Right ventricle myocardium superior (tissue), 1 donor: ENCODE results near the gene CBX8. TPM values are rescaled to one million over a fixed set of nuclear protein-coding genes. Genes with fewer than 3 reads are reported as not detected.

Source experiments
- ATAC-seq: fragments of 200-7000 bp; cut with Tn5 transposase; one replicate; pipeline ENCODE4 v1.9.1; 2020; ENCODE audit warnings: mild to moderate bottlenecking; ENCODE audit not compliant: poor library complexity
- DNase-seq: peaks from one replicate; pipeline ENCODE4 v3.0.0-alpha.2; 2020
- intact Hi-C: fragments of 100-400 bp; cut with DNase I; formaldehyde crosslinking; loops from one replicate; pipeline ENCODE4 v1.11.2; 2022
- total RNA-seq: library from RNA; stranded (reverse); fragmentation: NEBNext Ultra II Directional; extraction: Animal tissue kit (Norgen Biotek cat#: 25700); gene quantifications from one replicate; pipeline ENCODE4 v1.2.1, GENCODE V29; 2021
- donor health status: DM: no; HTN: yes; CAD: no; lungs with severe emphysema.

The CBX8 gene
- total RNA-seq, 1 donor from 2014 or later: 6.2 TPM

DNA sequence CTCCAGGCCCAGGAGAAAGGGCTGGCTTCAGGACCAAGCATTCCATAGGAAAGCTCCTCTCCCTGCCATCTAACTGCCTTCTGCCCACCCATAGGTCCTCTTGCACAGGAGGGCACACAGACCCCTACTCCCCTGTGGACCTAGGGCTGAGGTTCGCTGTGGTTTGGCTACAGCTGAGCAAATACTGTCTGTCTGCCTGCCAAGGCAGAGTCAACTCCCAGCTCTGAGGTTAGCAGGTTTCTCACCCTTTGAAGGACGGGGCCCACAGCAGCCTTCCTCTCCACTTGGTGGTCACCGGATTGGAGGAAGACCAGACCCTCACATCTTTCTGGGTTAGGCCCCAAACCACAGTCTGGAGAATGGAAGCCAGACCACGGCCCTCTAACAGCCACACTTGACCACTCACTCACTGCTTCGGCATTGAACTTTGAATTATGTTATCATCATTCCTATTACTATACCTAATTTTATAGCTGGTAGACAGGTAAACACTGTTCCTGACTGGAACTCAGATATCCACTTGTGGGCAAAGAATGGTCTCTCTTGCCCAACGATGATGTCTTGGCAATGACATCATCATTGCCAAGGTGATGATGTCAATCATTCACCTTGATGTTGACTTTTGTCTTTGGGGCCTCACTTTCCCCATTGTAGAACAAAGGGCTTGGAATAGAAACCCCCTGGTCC lies 28.2 kb upstream of the CBX8 start:
- intact Hi-C loops: no loop called here
- DNase-seq: no peak
- ATAC-seq: no peak

GRCh38 chr17:79824234-79824633 lies 27.4 kb upstream of the CBX8 start:
- intact Hi-C loops: no loop called here
- no peak for ATAC-seq

GRCh38 chr17:79822583-79823124 lies 25.8 kb upstream of the CBX8 start:
- DNase-seq (no peak), ATAC-seq (no peak)
- intact Hi-C loops: no loop called here

More at GRCh38 chr17:79824234-79824633, 27.4 kb upstream of the CBX8 start:
- DNase-seq: no peak

DNA sequence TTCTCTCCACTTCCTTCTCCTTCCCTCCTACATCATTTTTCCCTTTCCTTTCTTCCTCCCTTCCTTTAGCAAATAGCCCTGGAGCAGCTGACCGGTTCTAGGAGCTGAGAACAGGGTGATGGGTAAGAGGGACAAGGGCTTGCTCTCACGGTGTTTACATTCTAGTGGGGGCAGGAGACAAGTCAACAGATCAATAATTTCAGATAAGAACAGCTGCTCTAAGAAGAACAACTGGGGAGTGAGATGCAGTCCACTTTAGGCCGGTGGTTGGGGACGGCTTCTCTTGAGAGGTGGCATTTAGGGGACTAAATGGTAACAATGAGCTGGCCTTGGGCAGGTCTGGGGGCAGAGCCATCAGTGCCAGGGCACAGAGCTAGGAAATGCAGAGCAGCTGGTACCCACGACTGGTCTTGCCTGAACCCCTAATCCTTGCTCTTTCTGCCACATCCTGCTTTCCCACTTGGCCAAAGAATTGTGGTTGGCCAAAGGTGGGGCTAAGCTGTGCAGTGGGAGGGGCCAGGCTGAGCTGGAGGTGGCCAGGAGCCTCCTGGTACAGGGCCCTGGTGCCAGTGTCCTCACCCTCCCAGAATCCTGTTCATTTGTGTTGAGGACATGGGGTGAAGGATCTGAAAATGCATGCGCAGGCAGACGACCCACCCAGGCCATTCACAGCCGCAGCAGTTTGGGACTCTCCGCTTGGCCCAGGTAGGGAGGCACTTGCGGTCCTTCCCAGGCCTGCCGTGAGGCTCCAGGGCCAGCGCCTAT lies 24.6 kb upstream of the CBX8 start:
- DNase-seq: no peak

DNA sequence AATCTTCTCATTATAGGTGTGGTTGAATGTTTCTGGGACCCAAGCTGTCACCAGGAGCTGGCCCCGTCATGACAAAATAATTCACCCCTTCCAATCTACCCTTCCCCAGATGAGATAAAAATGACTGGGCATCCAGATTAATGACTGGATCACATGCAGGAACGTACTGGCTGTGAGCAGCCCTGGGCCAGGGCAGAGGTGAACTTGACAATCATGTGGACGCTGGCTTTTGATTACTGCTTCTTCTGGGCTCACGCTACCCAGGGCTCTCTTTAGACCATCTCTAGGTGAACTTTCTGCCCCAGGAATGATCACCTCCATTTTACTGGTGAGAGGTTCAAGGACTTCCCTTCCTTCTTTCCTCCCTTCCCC lies 24.1 kb upstream of the CBX8 start:
- DNase-seq (no peak), ATAC-seq (no peak)
- intact Hi-C loops: no loop called here

More for the DNA sequence above, 24.6 kb upstream of the CBX8 start:
- intact Hi-C loops: no loop called here
- no peak for ATAC-seq

GRCh38 chr17:79819534-79820276 lies 22.8 kb upstream of the CBX8 start:
- no peak for DNase-seq
- intact Hi-C loops: no loop called here
- ATAC-seq: peak; percentile 79

GRCh38 chr17:79819085-79819484 lies 22.2 kb upstream of the CBX8 start:
- no peak for DNase-seq
- no peak for ATAC-seq
- intact Hi-C loops: no loop called here

DNA sequence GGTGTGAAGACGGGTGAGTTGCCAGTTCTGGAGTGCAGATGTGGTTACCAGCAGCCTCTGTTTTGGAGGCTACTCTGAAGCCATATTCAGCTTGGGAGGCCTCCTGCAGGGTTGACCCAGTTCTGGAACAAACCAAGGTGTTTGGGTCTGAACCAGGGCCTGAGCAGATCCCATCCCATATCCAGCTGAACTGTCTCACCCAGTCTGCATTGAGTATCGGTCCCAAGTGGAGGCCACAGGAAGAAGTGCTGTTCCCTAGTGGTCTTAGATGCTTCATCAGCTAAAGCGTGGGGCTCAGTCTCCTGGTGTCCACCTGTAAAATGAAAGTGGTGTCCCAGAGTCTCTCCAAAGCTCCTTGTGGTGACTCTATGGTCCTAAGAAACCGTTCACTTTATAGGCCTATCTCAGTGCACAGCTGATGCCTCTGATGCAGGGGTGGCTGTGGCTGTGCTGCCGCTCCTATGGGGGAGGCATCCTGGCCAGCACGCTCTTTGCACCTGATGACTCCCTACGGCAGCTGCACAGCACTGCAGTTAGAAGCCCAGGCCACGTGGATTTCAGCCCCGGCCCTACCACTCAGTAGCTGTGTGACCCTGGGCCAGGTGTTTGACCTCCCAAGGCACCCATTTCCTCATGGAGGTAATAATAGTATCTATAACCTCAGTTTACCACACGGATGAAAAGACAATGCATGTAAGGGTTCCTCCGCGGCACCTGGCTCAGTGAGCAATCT lies 21.3 kb upstream of the CBX8 start:
- no peak for ATAC-seq
- intact Hi-C loops: no loop called here
- DNase-seq: no peak

- intact Hi-C loops: no loop called here
- ATAC-seq (no peak), DNase-seq (no peak)
Measured at GRCh38 chr17:79815836-79816461, 19.1 kb upstream of the CBX8 start.

- peak; percentile 15 for ATAC-seq
- DNase-seq: peak; percentile 70
- intact Hi-C loops: no loop called here
Measured at GRCh38 chr17:79814974-79815835, 18.3 kb upstream of the CBX8 start.

- intact Hi-C loops: no loop called here
- ATAC-seq: no peak
- DNase-seq: no peak
Measured at GRCh38 chr17:79814127-79814973, 17.5 kb upstream of the CBX8 start.

GRCh38 chr17:79813297-79814126 lies 16.6 kb upstream of the CBX8 start:
- DNase-seq: no peak
- no peak for ATAC-seq
- intact Hi-C loops: no loop called here

DNA sequence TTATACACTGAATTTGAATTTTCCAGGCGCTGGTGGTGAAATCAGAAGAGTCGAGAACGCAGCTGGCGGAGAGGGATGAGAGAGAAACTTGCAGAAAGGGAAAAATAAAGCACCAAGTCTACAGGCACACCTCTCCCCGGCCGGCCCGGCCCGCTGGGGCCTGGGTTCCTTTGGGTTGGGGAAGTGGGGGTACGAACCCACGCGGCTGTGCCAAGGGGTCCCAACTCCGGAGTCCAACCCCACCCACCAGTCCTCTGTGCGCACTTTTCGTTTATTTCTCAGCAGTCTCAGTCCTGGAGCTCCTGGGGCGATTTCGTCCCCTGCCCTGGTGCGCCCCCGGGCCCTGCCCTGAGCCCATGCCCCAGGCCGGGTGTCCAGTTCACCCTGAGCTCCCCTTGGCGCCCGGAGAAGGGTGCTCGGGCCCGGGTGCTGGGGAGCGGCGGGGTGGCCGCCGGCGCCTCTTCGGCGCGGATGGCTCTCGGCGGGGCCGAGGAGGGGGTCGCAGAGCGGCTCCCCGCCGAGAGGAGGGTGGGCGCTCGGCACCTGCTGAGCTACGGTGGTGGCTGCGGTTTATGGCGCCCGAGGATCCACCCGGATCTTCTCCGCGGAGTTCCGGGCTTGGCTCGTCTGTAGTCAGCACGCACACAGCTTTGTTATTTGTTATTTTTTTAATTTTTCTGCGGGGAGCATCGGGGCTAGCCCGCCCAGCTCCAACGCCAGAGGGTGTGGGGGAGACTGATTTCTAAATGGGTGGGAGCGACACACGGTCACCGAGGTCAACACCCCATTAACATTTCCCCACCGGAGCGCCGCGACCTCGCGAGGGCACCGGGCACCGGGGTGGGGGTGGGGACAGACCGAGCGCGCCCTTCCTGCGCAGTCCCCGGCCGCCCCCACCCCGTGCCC lies 15.7 kb upstream of the CBX8 start:
- intact Hi-C loops: no loop called here

DNA sequence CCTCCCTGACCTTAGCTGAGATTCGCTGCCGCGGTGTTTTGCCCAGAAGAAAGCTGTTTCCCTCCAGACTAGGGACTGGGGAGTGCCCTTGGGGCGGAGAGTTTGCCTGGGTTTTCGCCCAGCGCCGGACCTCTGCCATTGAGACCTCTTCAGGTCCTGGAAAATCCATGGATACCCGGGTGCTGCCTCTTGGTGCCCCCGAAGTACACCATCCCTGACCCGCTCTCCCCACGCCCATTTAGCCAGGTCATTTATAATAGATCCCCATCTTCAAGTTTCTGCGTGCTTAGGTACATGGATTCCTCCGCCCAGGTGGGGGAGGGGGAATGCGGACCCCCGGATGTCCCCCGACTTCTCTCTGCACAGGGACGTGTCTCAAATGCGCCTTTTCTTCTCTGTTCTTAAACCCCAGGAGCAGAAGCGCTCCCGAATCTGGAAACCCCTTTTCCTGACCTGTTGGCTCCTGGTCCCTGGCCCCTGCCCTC lies 15.0 kb upstream of the CBX8 start:
- no peak for ATAC-seq
- intact Hi-C loops: no loop called here
- DNase-seq: no peak

More for the DNA sequence above, 15.7 kb upstream of the CBX8 start:
- no peak for DNase-seq
- ATAC-seq: no peak
